H1 (cell line): ENCODE measurements around the gene DRAP1. TPM values are rescaled to one million over a fixed set of nuclear protein-coding genes. Genes with fewer than 3 reads are reported as not detected.

Experiments
- ATF3 ChIP-seq: IDR thresholded peaks from 2 replicates; pipeline ENCODE4 v1.6.1; 2011; ENCODE audit warnings: low read depth, mild to moderate bottlenecking, low read length; ENCODE audit not compliant: insufficient read depth
- CBX5 ChIP-seq: fragments of 300-800, 300-1000 bp; sonication (generic); IDR thresholded peaks from 2 replicates; pipeline ENCODE4 v1.7.1; 2016; ENCODE audit warnings: antibody characterized with exemption, low read length, low read depth
- CBX8 ChIP-seq: fragments of 300-800, 300-1000 bp; sonication (generic); IDR thresholded peaks from 2 replicates; pipeline ENCODE4 v1.7.1; 2016; ENCODE audit warnings: low read depth, low read length, borderline replicate concordance
- MAX ChIP-seq: IDR thresholded peaks from 2 replicates; pipeline ENCODE4 v1.6.1; 2012; ENCODE audit warnings: inconsistent platforms
- polyA plus RNA-seq, 7 experiments: library from polyadenylated mRNA; depleted of rRNA in 3 of 7; stranded (reverse) in 5 of 7; unstranded in 2 of 7; fragments of >200 nt in 5 of 7; fragments of 200-250 nt in 2 of 7; gene quantifications; 1 replicate in 5 of 7; 2 replicates in 1 of 7; 4 replicates in 1 of 7; pipeline versions ENCODE4 v1.2.1 to v1.2.3, GENCODE V29; 2011 to 2013; ENCODE audit warnings: missing spikeins in 2 of 7, mixed read lengths in 2 of 7
- total RNA-seq: library from RNA; stranded (reverse); fragmentation: NEBNext Ultra II Directional; extraction: Animal tissue kit (Norgen Biotek cat#: 25700); gene quantifications from 2 replicates; pipeline ENCODE4 v1.2.1, GENCODE V29; 2021

DRAP1 gene
- total and polyA plus RNA-seq, 2 of the 8 experiments (the other 6 are each of a cell fraction or from before 2014, with no cell fraction given), result 62.5 to 98.7 TPM

DNA sequence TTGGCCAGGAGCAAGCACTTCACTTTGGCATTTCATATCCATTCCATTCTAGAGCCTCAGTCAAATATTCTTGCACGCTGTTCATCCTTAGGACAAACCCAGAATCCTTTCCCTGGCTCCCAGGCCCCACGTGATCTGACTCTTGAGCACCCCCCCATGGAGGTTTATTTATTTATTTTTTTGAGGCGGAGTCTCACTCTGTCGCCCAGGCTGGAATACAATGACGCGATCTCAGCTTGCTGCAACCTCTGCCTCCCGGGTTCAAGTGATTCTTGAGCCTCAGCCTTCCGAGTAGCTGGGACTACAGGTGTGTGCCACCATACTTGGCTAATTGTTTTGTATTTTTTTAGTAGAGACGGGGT lies 13.3 kb downstream of the DRAP1 start (continued):
- peak; percentile 90 for TF ChIP-seq ATF3
- TF ChIP-seq CBX8, result no peak
- TF ChIP-seq CBX5, result no peak
- no peak for TF ChIP-seq MAX
